GM19240 (cell line): ENCODE results near the gene DDX39A.
"Not testable (repeated sequence)": the region's sequence is repeated elsewhere in the genome, so short reads cannot be mapped to it uniquely, and the experiment has no call there.

Experiments used
- DNase-seq: peaks from one replicate; pipeline ENCODE4 v3.0.0; 2011; ENCODE audit warnings: low spot score; ENCODE audit not compliant: insufficient read length

The DDX39A gene

DNA sequence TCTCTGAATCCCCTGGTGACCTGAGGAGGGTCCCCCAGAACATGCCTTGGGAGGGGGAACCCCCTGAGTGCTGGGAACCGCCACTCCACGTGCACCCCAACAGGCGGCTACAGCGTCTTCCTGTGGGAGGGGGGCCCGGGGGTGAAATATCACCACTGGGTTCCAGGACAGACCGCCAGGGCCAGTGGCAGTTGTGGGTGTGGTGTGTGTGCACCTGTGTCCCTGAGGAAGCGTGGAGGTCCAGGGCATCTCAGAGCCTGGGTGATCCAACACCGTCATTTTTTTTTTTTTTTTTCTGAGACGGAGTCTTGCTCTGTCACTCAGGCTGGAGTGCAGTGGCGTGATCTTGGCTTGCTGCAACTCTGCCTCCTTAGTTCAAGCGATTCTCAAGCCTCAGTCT is 33.6 kb downstream of the DDX39A start:
- DNase-seq = no peak

DNA sequence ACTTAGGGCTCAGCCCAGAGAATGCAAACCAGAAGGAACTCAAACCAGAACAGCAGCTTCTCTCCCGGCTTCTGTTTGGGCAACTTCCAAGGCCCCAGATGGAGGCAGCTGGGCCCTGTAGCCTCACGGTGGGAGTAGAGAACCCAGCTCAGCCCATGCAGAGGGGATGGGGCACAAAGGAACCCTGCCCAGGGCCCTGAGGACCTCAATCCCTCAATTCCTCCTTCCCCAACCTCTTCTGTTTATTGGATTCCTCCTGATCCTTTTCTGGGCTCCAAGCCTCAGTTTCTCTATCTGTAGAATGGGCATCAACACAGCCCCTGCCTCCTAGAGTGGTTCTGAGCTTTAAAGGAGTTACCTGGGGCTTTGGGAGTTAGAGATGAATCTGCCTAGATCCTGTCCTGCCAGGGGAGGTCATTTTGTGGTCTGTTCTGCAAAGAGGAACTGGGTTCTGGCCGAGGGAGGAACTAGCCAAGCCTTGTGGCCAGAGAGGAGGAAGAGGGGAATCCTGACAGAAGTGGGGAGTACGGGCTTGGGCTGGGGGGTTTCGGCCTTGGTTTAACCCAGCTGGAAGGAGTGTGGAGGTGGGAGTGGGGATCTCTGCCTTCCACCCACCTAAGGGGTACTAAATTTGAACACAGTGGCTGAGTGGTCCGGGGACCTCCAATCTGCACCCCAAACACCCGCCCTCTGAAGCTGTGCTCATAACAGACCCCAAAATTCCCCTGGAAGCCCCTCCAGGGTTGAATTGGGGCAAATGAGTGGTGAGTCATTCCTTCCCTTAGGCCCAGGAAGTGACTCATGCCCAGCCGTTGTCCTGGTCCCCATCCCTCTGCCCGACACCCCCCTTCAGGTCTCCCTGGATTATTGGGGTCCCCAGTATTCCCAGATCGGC is 35.2 kb downstream of the DDX39A start:
- no peak for DNase-seq

- DNase-seq = no peak
Observed at GRCh38 chr19:14381689-14382474, 37.3 kb downstream of the DDX39A start.

DNA sequence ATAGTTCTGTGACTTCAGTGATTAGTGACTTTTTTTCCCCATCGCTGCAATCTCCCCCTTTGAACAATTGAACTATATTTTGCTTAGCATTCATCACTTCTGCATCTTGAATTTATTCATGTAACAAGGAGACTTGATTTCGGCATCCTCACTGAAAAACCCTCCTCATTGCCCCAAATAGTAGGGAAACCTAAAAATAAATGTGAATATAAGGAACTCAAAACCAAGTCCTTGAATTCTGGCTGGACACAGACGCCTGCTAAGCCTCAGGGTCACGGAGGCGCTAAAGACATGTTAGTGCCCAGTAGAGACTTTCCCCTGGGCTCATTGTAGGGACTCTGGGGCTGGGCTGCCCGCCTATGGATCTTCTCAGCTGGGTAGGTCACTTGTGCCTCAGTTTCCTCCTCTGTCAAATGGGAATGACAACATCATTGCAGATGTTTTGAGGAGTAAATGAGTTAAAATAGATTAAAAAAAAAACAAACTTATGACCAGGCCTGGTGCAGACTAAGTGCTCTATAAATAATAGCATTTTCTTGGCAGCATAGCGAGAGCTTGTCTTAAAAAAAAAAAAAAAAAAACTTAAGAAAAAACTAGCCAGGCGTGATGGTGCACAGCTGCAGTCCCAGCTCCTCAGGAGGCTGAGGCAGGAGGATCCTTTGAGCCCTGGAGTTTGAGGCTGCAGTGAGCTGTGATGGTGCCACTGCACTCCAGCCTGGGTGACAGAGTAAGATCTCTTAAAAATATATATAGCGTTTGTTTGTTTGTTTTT is 39.7 kb downstream of the DDX39A start:
- DNase-seq = no peak

DNA sequence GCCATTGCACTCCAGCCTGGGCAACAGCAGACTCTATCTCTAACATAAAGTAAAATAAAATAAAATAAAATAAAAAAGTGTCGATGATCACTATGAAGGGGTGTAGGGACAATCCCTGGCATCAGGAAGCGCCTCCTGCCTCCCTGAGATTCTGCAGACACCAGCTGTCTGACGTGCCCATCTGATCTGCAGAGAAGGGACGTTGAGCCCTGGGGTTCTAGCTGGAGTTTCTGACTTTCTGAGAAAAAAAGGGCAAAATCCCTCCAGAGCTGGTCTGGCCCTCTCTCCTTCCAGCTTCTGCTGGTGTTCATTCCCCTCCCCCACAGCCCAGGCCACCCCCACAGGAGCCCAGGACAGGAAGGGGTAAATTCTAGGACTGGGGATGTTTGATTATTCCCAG is 40.3 kb downstream of the DDX39A start:
- DNase-seq = no peak

GRCh38 chr19:14377883-14378328 is 41.2 kb downstream of the DDX39A start:
- no peak for DNase-seq

- no peak for DNase-seq
Observed at GRCh38 chr19:14375582-14376291, 43.4 kb downstream of the DDX39A start.

- no peak for DNase-seq
Observed at GRCh38 chr19:14375055-14375581, 44.0 kb downstream of the DDX39A start.

DNA sequence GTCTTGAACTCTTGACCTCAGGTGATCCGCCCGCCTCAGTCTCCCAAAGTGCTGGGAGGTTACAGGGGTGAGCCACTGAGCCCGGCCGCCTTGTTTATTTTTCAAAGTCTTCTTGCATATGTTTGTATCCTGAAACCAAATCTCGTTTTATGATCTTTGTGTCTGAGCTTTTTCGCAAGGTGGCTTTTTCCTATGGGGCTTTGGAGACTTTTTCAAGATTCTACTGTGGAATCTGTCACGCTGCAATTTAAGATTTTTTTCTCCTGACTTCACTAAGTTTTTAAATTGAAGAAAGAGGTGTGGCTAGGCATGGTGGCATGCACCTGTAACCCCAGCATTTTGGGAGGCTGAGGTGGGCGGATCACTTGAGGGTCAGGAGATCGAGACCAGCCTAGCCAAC is 44.8 kb downstream of the DDX39A start:
- DNase-seq = not testable (repeated sequence)

DNA sequence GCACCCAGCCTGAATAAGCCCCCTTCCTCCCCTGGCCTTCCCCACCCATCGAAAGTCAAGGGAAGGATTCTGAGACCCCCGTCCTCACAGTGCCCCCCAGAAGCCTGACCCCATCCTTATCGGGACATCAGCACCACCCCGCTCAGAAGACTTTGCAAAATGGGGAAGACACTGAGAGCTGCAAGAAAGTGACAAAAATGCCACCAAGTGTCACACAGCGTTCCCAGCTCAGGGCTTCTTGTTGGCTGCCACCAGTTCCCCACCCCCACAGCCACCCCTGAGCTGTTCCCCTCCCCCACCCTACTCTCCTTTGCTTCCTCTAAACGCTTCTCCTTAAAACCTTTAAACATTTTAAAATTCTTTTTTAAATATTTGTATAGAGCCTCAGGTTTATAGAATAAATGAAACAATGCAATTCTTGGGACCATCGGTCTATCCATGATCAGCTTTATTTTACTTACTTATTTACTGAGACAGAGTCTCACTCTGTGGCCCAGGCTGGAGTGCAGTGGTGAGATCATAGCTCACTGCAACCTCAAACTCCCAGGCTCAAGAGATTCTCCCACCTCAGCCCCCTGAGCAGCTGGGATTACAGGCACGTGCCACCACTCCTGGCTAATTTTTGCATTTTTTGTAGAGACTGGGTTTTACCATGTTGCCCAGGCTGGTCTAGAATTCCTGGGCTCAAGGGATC is 46.6 kb downstream of the DDX39A start:
- not testable (repeated sequence) for DNase-seq

GRCh38 chr19:14371301-14371821 is 47.8 kb downstream of the DDX39A start:
- no peak for DNase-seq

DNA sequence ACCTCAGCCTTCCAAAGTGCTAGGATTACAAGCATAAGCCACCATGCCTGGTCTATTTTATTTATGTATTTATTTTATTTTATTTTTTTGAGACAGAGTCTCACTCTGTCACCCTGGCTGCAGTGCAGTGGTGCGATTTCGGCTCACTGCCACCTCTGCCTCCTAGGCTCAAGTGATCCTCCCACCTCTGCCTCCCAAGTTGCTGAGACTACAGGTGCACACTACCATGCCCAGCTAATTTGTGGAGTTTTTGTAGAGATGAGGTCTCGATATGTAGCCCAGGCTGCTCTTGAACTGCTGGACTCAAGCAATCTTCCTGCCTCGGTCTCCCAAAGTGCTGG is 48.2 kb downstream of the DDX39A start:
- no peak for DNase-seq

DNA sequence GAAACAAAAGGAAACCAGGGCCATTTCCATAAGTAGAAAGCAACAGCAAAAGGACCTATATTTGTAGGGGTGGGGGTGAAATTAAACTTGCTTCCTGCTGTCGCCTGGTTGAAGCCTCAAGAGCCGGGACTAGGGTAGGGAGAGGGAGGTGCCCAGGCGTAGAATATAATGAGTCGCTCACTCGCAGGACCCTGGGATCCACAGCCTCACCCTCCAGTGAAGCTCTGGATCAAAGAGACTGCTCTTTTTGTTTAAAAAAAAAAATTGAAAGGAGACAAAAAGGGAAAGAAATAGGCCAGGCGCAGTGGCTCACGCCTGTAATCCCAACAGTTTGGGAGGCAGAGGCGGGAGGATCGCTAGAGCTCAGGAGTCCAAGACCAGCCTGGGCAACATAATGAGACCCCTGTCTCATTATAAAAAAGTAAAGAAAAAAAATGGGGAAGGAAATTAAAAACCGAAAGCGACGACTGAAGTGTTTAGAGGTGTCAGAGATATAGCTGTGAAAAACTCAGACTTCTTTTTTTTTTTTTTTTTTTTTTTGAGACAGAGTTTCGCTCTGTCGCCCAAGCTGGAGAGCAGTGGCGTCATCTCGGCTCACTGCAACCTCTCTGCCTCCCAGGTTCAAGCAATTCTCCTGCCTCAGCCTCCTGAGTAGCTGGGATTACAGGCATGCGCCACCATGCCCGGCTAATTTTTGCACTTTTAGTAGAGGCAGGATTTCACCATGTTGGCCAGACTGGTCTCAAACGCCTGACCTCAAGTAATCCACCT is 48.8 kb downstream of the DDX39A start:
- DNase-seq = no peak

DNA sequence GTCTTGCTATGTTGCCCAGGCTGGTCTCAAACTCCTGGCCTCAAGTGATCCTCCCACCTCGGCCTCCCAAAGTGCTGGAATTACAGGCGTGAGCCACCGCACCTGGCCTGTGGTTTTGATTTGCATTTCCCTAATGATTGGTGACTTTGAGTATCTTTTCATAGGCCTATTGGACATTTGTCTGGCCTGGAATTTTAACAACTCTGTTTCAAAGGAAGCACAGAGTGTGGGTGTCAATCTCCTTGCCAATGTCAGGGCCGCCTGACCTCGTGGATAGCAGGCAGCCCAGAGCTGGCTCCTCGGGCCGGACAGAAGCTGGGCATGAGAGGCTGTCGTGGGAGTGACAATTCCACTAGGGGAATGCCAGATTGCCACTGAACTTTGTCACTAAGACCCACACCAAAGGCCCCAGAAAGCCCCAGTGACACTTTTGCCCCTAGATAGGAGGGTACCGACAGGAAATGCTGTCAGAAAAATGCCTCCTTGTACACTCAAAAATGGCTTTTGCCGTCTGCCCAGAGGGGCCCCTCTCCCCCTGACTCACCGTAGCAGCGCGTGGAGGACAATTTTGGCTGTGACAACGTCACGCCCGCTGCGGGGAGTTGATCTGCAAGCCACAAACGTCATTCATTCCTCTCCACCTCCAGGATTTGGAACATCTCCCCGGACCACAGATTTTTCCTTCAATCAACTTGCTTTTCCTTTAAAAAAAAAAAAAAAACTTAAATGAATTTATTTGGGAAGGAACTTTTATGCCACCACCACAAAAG is 49.6 kb downstream of the DDX39A start:
- DNase-seq = no peak

- no peak for DNase-seq
Observed at GRCh38 chr19:14368011-14368513, 51.1 kb downstream of the DDX39A start.

- DNase-seq = no peak
Observed at GRCh38 chr19:14367016-14367415, 52.1 kb downstream of the DDX39A start.

DNA sequence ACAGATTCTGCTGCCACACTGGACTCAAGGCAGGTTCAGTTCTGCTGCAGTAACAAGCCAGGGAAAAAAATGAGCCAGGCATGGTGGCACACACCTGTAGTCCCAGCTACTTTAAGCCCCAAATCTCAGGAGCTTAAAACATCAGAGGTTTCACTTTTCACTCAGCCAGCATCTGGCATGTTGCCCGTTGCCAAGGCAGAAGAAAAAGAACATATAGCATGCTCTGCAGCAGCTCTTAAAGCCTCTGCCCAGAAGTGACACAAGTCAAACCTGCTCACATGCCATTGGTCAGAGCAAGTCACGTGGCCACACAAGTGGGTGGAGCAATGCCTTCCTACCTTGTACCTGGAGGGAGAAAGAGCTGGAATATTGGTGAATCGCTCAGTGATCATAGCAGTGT is 52.6 kb downstream of the DDX39A start:
- no peak for DNase-seq

GRCh38 chr19:14364098-14364443 is 55.1 kb downstream of the DDX39A start:
- DNase-seq = not testable (repeated sequence)
